Right lobe of liver (tissue), 6 donors: Measurements from ENCODE around the gene STYK1. TPM values are rescaled to one million over a fixed set of nuclear protein-coding genes. Genes with fewer than 3 reads are reported as not detected.

Source experiments
- ATAC-seq, 4 donors: fragments of 200-7000 bp; cut with Tn5 transposase; one replicate each; pipeline ENCODE4 v1.9.1; 2020; ENCODE audit warnings: mild to moderate bottlenecking in 4 of 4, moderate library complexity in 4 of 4
- DNase-seq, 3 donors: peaks; one replicate each; pipeline ENCODE4 v3.0.0-alpha.2; 2020
- H3K27ac ChIP-seq, 3 donors: fragments of 200-600 bp; one replicate each; pipeline ENCODE4 v1.8.0; 2022
- H3K27me3 ChIP-seq, 2 donors: fragments of 200-600 bp; one replicate each; pipeline ENCODE4 v1.8.0; 2022
- H3K36me3 ChIP-seq, 4 donors: fragments of 200-600 bp; sonication (generic) in 1 of 4; one replicate each; pipeline versions ENCODE4 v1.5.1 to v1.8.0; 2017 to 2022; ENCODE audit warnings: control low read depth in 1 of 4
- H3K4me1 ChIP-seq, 4 donors: fragments of 200-600 bp; sonication (generic) in 1 of 4; one replicate each; pipeline versions ENCODE4 v1.5.1 to v1.8.0; 2017 to 2022; ENCODE audit warnings: control low read depth in 1 of 4
- H3K4me3 ChIP-seq, 3 donors: fragments of 200-600 bp; one replicate each; pipeline ENCODE4 v1.8.0; 2022
- H3K9me3 ChIP-seq, 4 donors: fragments of 200-600 bp; sonication (generic) in 1 of 4; one replicate each; pipeline versions ENCODE4 v1.5.1 to v1.8.0; 2017 to 2022; ENCODE audit warnings: control low read depth in 1 of 4
- CTCF ChIP-seq, 4 donors: fragments of 200-600 bp in 3 of 4; fragments of 450-650 bp in 1 of 4; IDR thresholded peaks; one replicate each; pipeline versions ENCODE4 v1.5.1 to v1.8.0; 2016 to 2022; ENCODE audit warnings: antibody characterized with exemption in 4 of 4, mild to moderate bottlenecking in 2 of 4
- POLR2A ChIP-seq: fragments of 450-650 bp; IDR thresholded peaks from one replicate; pipeline ENCODE4 v1.6.1; 2017; ENCODE audit warnings: antibody characterized with exemption, mild to moderate bottlenecking
- WGBS: methylation state at CpG from one replicate; pipeline ENCODE4 v1.1.6; 2018; ENCODE audit warnings: low coverage, low lambda C conversion rate; ENCODE audit not compliant: insufficient coverage; ENCODE audit errors: missing lambda C conversion rate; 5-methylcytosine and 5-hydroxymethylcytosine counted together
- intact Hi-C, 2 donors: fragments of 100-400 bp; cut with DNase I; formaldehyde crosslinking; loops; one replicate each; pipeline versions ENCODE4 v1.11.2 to v1.14.1; 2022
- total RNA-seq, 6 experiments: library from RNA; depleted of rRNA in 2 of 6; stranded (reverse); fragments of >200 nt in 2 of 6; fragmentation: NEBNext Ultra II Directional in 3 of 6; extraction: Animal tissue kit (Norgen Biotek cat#: 25700) in 3 of 6; gene quantifications; one replicate each; pipeline versions ENCODE4 v1.1.0 to v1.2.4, GENCODE V29; 2016 to 2023
- donor health status: DM: no; HTN: yes; CAD: no.
- donor health status: DM: no; HTN: no; CAD: no.
- donor health status: DM: no; HTN: no; CAD: no.
- donor health status: DM: no; HTN: yes; CAD: no.
- donor health status: DM: no; HTN: yes; CAD: no.

The STYK1 gene
- total RNA-seq, 6 experiments from 2014 or later: not detected

GRCh38 chr12:10721651-10722501 lies 48.0 kb upstream of the STYK1 start:
- Histone ChIP-seq H3K27me3 (no peaks in the 10 kb centered on the region), H3K36me3 (no peaks in the 10 kb centered on the region), H3K4me3 (peak overlapping the region; percentile 59 to 74 (median 73)), H3K4me1 (peaks cover 0 to 7% (median 0%) of the 10 kb centered on the region in 4 donors), H3K9me3 (no peaks in the 10 kb centered on the region), H3K27ac (peak overlapping the region; percentile 65 to 87 (median 69))
- 18% methylated on average over 21 of the region's 26 CpGs for WGBS
- DNase-seq (peak; percentile 64 to 75 (median 72)), ATAC-seq (peak; percentile 60 to 80 (median 69))
- intact Hi-C loops: no loop called here
- TF ChIP-seq CTCF (IDR thresholded peaks at IDR 0.05): no peak
- no peak for TF ChIP-seq POLR2A

GRCh38 chr12:10720974-10721650 lies 47.3 kb upstream of the STYK1 start:
- TF ChIP-seq CTCF (IDR thresholded peaks at IDR 0.05): no peak
- TF ChIP-seq POLR2A: no peak
- no peak for ATAC-seq
- intact Hi-C loops: no loop called here
- no peaks in the 10 kb centered on the region for H3K27me3 ChIP-seq
- H3K27ac ChIP-seq: peak overlapping the region in 1 of 3 donors; percentile 53
- 53% methylated on average over 3 of the region's 3 CpGs for WGBS
- peak overlapping the region; percentile 59 to 74 (median 73) for H3K4me3 ChIP-seq
- H3K36me3 ChIP-seq: no peaks in the 10 kb centered on the region
- peaks cover 0 to 7% (median 0%) of the 10 kb centered on the region in 4 donors for H3K4me1 ChIP-seq
- DNase-seq: no peak
- no peaks in the 10 kb centered on the region for H3K9me3 ChIP-seq

GRCh38 chr12:10719482-10719881 lies 45.6 kb upstream of the STYK1 start:
- intact Hi-C loops: no loop called here
- Histone ChIP-seq H3K27ac (no peak overlapping the region), H3K27me3 (no peaks in the 10 kb centered on the region), H3K4me3 (no peak overlapping the region), H3K9me3 (no peaks in the 10 kb centered on the region), H3K4me1 (peaks cover 0 to 7% (median 0%) of the 10 kb centered on the region in 4 donors), H3K36me3 (peaks cover 0 to 5% (median 0%) of the 10 kb centered on the region in 4 donors)
- WGBS: 59% methylated on average over 4 of the region's 4 CpGs
- DNase-seq (no peak), ATAC-seq (no peak)
- TF ChIP-seq CTCF (IDR thresholded peaks at IDR 0.05) (no peak), POLR2A (no peak)

GRCh38 chr12:10718279-10718821 lies 44.5 kb upstream of the STYK1 start:
- DNase-seq: no peak
- Histone ChIP-seq H3K4me3 (no peak overlapping the region), H3K36me3 (peaks cover 0 to 8% (median 0%) of the 10 kb centered on the region in 4 donors), H3K4me1 (no peaks in the 10 kb centered on the region), H3K9me3 (no peaks in the 10 kb centered on the region), H3K27me3 (no peaks in the 10 kb centered on the region), H3K27ac (no peak overlapping the region)
- TF ChIP-seq CTCF (IDR thresholded peaks at IDR 0.05): no peak
- no peak for TF ChIP-seq POLR2A
- ATAC-seq: no peak
- 62% methylated on average over 4 of the region's 4 CpGs for WGBS
- intact Hi-C loops: no loop called here
